WTC11 (cell line): ENCODE results near the gene KDM2A. TPM values are rescaled to one million over a fixed set of nuclear protein-coding genes. Genes with fewer than 3 reads are reported as not detected.
"Not testable (repeated sequence)": the region's sequence is repeated elsewhere in the genome, so short reads cannot be mapped to it uniquely, and the experiment has no call there.

Experiments used
- ATAC-seq: fragments of 200-7000 bp; cut with Tn5 transposase; 2 replicates; pipeline ENCODE4 v1.10.0; 2021; ENCODE audit warnings: mild to moderate bottlenecking, moderate library complexity
- CTCF ChIA-PET: fragments of 300-600 bp; sonication (Branson Sonifier 250); formaldehyde crosslinking; loops from one replicate; lab custom pipeline; 2021; ENCODE audit warnings: antibody characterized with exemption; lab: Charles Lee
- POLR2A ChIA-PET: fragments of 350-600 bp; sonication (Branson Sonifier 250); formaldehyde crosslinking; loops from one replicate; lab custom pipeline; 2021; ENCODE audit warnings: antibody characterized with exemption; lab: Charles Lee
- DNase-seq: peaks from one replicate; pipeline ENCODE4 v3.0.0; 2021; ENCODE audit warnings: low spot score
- H3K27ac Mint-ChIP-seq: 2 replicates; pipeline ENCODE4 v1.8.0; 2021; ENCODE audit warnings: mixed read lengths
- H3K27me3 Mint-ChIP-seq: 2 replicates; pipeline ENCODE4 v1.8.0; 2021; ENCODE audit warnings: low read depth, mild to moderate bottlenecking, moderate library complexity, mixed read lengths
- H3K36me3 Mint-ChIP-seq: 2 replicates; pipeline ENCODE4 v1.8.0; 2021; ENCODE audit warnings: mixed read lengths
- H3K4me1 Mint-ChIP-seq: 2 replicates; pipeline ENCODE4 v1.8.0; 2022; ENCODE audit warnings: mixed read lengths
- H3K4me3 Mint-ChIP-seq: 2 replicates; pipeline ENCODE4 v1.8.0; 2021; ENCODE audit warnings: mild to moderate bottlenecking, moderate library complexity, mixed read lengths
- H3K9me3 Mint-ChIP-seq: 2 replicates; pipeline ENCODE4 v1.8.0; 2021; ENCODE audit warnings: mixed read lengths
- ATF3 ChIP-seq: sonication (generic); formaldehyde crosslinking; conservative IDR thresholded peaks from 2 replicates; pipeline ENCODE4 v1.8.1; 2022; ENCODE audit warnings: mild to moderate bottlenecking, missing genetic modification reagents
- CBFB ChIP-seq: sonication (generic); formaldehyde crosslinking; IDR thresholded peaks from 2 replicates; pipeline ENCODE4 v1.8.1; 2022; ENCODE audit warnings: mild to moderate bottlenecking, low read depth, missing genetic modification reagents
- CDX4 ChIP-seq: fragments of 250-450 bp; sonication (Bioruptor Pico); IDR thresholded peaks from 2 replicates; pipeline ENCODE4 v1.9.0; 2021; ENCODE audit warnings: moderate library complexity, mild to moderate bottlenecking, inconsistent platforms, borderline replicate concordance
- MLX ChIP-seq: sonication (generic); formaldehyde crosslinking; IDR thresholded peaks from 2 replicates; pipeline ENCODE4 v1.8.1; 2023; ENCODE audit warnings: mild to moderate bottlenecking, missing genetic modification reagents, moderate library complexity
- NR1H2 ChIP-seq: sonication (generic); formaldehyde crosslinking; IDR thresholded peaks from 2 replicates; pipeline ENCODE4 v1.9.0; 2021; ENCODE audit warnings: mild to moderate bottlenecking, moderate library complexity, missing genetic modification reagents
- OVOL2 ChIP-seq: fragments of 250-450 bp; sonication (Bioruptor Pico); IDR thresholded peaks from 2 replicates; pipeline ENCODE4 v1.9.0; 2021; ENCODE audit warnings: mild to moderate bottlenecking, borderline replicate concordance
- ZBTB43 ChIP-seq: sonication (generic); formaldehyde crosslinking; IDR thresholded peaks from 2 replicates; pipeline ENCODE4 v1.8.1; 2023; ENCODE audit warnings: mild to moderate bottlenecking, missing genetic modification reagents
- ZNF121 ChIP-seq: sonication (generic); formaldehyde crosslinking; IDR thresholded peaks from 2 replicates; pipeline ENCODE4 v1.8.0; 2023; ENCODE audit warnings: missing genetic modification reagents
- ZNF232 ChIP-seq: sonication (generic); formaldehyde crosslinking; IDR thresholded peaks from 2 replicates; pipeline ENCODE4 v1.8.0; 2022; ENCODE audit warnings: mild to moderate bottlenecking, missing genetic modification reagents
- ZNF317 ChIP-seq: sonication (generic); formaldehyde crosslinking; IDR thresholded peaks from 2 replicates; pipeline ENCODE4 v1.8.1; 2023; ENCODE audit warnings: low read depth, mild to moderate bottlenecking, moderate library complexity, missing genetic modification reagents, borderline replicate concordance
- ZNF671 ChIP-seq: fragments of 250-450 bp; sonication (Bioruptor Pico); IDR thresholded peaks from 2 replicates; pipeline ENCODE4 v1.8.0; 2021; ENCODE audit warnings: mild to moderate bottlenecking
- total RNA-seq: library from RNA; stranded (reverse); gene quantifications from 3 replicates; pipeline ENCODE4 v1.2.3, GENCODE V29; 2021

KDM2A gene
- total RNA-seq, 1 experiment from 2014 or later: 58.0 TPM

GRCh38 chr11:67120456-67120855 is 1.4 kb downstream of the KDM2A start (continued):
- TF ChIP-seq OVOL2 (CRISPR knock-in tag): no peak
- TF ChIP-seq ATF3 (CRISPR knock-in tag): no peak
- TF ChIP-seq MLX (CRISPR knock-in tag): no peak

- peak overlapping the region; percentile 96 for H3K27ac Mint-ChIP-seq
- no peaks in the 10 kb centered on the region for H3K9me3 Mint-ChIP-seq
- peak overlapping the region; percentile 94 for H3K4me3 Mint-ChIP-seq
- POLR2A ChIA-PET: no interaction called here
- H3K4me1 Mint-ChIP-seq: peaks cover 24% of the 10 kb centered on the region
- peaks cover 22% of the 10 kb centered on the region for H3K36me3 Mint-ChIP-seq
- TF ChIP-seq ZNF671 (CRISPR knock-in tag): no peak
- no peak for TF ChIP-seq CDX4 (CRISPR knock-in tag)
- TF ChIP-seq CBFB: no peak
- no peak for TF ChIP-seq MLX (CRISPR knock-in tag)
- TF ChIP-seq NR1H2 (CRISPR knock-in tag): no peak
- TF ChIP-seq ZNF232 (CRISPR knock-in tag): no peak
- TF ChIP-seq ZBTB43 (CRISPR knock-in tag): no peak
- peaks cover 4% of the 10 kb centered on the region; the same call in 1 of the 2 replicates for H3K27me3 Mint-ChIP-seq
- DNase-seq: no peak
- no peak for ATAC-seq
- CTCF ChIA-PET: interaction anchor here (0.6 kb wide), 1 partner anchor 39 kb away, joined by 3 read pairs; no protein-coding TSS in a partner anchor
Observed at GRCh38 chr11:67120881-67121710, 2.0 kb downstream of the KDM2A start.

GRCh38 chr11:67123801-67124200 is 4.7 kb downstream of the KDM2A start:
- ATAC-seq, H3K4me3 Mint-ChIP-seq, POLR2A ChIA-PET, H3K9me3 Mint-ChIP-seq, H3K27me3 Mint-ChIP-seq, DNase-seq: not testable (repeated sequence)
- CTCF ChIA-PET: interaction anchor here (0.9 kb wide), 1 partner anchor 102 kb away, joined by 3 read pairs; no protein-coding TSS in a partner anchor
- H3K36me3 Mint-ChIP-seq: peaks cover 27% of the 10 kb centered on the region
- peaks cover 12% of the 10 kb centered on the region for H3K4me1 Mint-ChIP-seq
- H3K27ac Mint-ChIP-seq: peak overlapping the region; percentile 49; the same call in 1 of the 2 replicates

- H3K27me3 Mint-ChIP-seq, H3K4me1 Mint-ChIP-seq, ATAC-seq, H3K27ac Mint-ChIP-seq, POLR2A ChIA-PET, CTCF ChIA-PET, DNase-seq, H3K4me3 Mint-ChIP-seq, H3K9me3 Mint-ChIP-seq: not testable (repeated sequence)
- peaks cover 29% of the 10 kb centered on the region for H3K36me3 Mint-ChIP-seq
Observed at GRCh38 chr11:67126243-67126642, 7.2 kb downstream of the KDM2A start.

- CTCF ChIA-PET: interaction anchor here (0.7 kb wide), 1 partner anchor 68 kb away, joined by 3 read pairs; no protein-coding TSS in a partner anchor
- TF ChIP-seq ZNF121: peak; percentile 73; the same call in 1 of the 2 replicates
- TF ChIP-seq ZNF317 (CRISPR knock-in tag): no peak
- peaks cover under 1% of the 10 kb centered on the region for H3K4me1 Mint-ChIP-seq
- H3K27ac Mint-ChIP-seq: no peak overlapping the region
- POLR2A ChIA-PET: interaction anchor here (1.0 kb wide), 1 partner anchor 32 kb away, joined by 3 read pairs; no protein-coding TSS in a partner anchor
- no peak for ATAC-seq
- H3K36me3 Mint-ChIP-seq: peaks cover 33% of the 10 kb centered on the region
- H3K27me3 Mint-ChIP-seq: no peaks in the 10 kb centered on the region
- H3K4me3 Mint-ChIP-seq: no peak overlapping the region
- no peak for DNase-seq
- H3K9me3 Mint-ChIP-seq: no peaks in the 10 kb centered on the region
Observed at GRCh38 chr11:67126986-67127385, 7.9 kb downstream of the KDM2A start.

- H3K27ac Mint-ChIP-seq, ATAC-seq, H3K4me1 Mint-ChIP-seq, H3K9me3 Mint-ChIP-seq, POLR2A ChIA-PET, H3K27me3 Mint-ChIP-seq, H3K4me3 Mint-ChIP-seq, DNase-seq: not testable (repeated sequence)
- peaks cover 58% of the 10 kb centered on the region for H3K36me3 Mint-ChIP-seq
- CTCF ChIA-PET: interaction anchor here (0.8 kb wide), 1 partner anchor 12 kb away, joined by 6 read pairs; the partner anchor contains the start of gene KDM2A
Observed at GRCh38 chr11:67130861-67131260, 11.8 kb downstream of the KDM2A start.
